A673 (cell line): Measurements from ENCODE around the gene IMPDH2. TPM values are rescaled to one million over a fixed set of nuclear protein-coding genes. Genes with fewer than 3 reads are reported as not detected.

ENCODE experiments used
- BruUV-seq: library from RNA; stranded (reverse); fragments of 400-500 nt; replicated peaks from 2 replicates; lab custom pipeline; 2021; lab: Mats Ljungman, UMichigan
- CTCF ChIA-PET: fragments of 300-600 bp; sonication (Branson Sonifier 250); formaldehyde crosslinking; loops from one replicate; lab custom pipeline; 2022; ENCODE audit warnings: antibody characterized with exemption; lab: Charles Lee
- POLR2A ChIA-PET: fragments of 300-600 bp; sonication (Branson Sonifier 250); formaldehyde crosslinking; loops from one replicate; lab custom pipeline; 2022; ENCODE audit warnings: antibody characterized with exemption; ENCODE audit not compliant: low non-redundant PET; lab: Charles Lee
- DNase-seq: peaks from one replicate; pipeline ENCODE4 v3.0.0-alpha.2; 2015; ENCODE audit warnings: low spot score
- H3K27ac ChIP-seq: fragments of 200-600 bp; sonication (generic); 2 replicates; pipeline ENCODE4 v1.5.1; 2016; ENCODE audit warnings: mixed run types, low read depth, mild to moderate bottlenecking, mixed read lengths, antibody characterized with exemption, low read length; ENCODE audit not compliant: poor library complexity, severe bottlenecking
- H3K27me3 ChIP-seq: fragments of 200-600 bp; sonication (generic); replicated peaks from 2 replicates; pipeline ENCODE4 v1.6.1; 2017; ENCODE audit warnings: mixed run types, low read depth, mild to moderate bottlenecking, mixed read lengths, antibody characterized with exemption, low read length; ENCODE audit not compliant: insufficient read depth, poor library complexity
- H3K36me3 ChIP-seq: fragments of 200-600 bp; sonication (generic); 2 replicates; pipeline ENCODE4 v1.6.1; 2016; ENCODE audit warnings: mixed run types, mild to moderate bottlenecking, mixed read lengths, antibody characterized with exemption, low read length; ENCODE audit not compliant: insufficient read depth, poor library complexity, severe bottlenecking
- H3K4me1 ChIP-seq: fragments of 200-600 bp; sonication (generic); 2 replicates; pipeline ENCODE4 v1.6.1; 2017; ENCODE audit warnings: mixed run types, mild to moderate bottlenecking, mixed read lengths, antibody characterized with exemption, low read length; ENCODE audit not compliant: insufficient read depth, poor library complexity, severe bottlenecking
- H3K4me3 ChIP-seq: fragments of 200-600 bp; sonication (generic); 2 replicates; pipeline ENCODE4 v1.5.1; 2016; ENCODE audit warnings: low read depth, mixed run types, mild to moderate bottlenecking, mixed read lengths, low read length; ENCODE audit not compliant: poor library complexity, severe bottlenecking
- H3K9me3 ChIP-seq: fragments of 200-600 bp; sonication (generic); 2 replicates; pipeline ENCODE4 v1.6.1; 2016; ENCODE audit warnings: mixed run types, low read depth, mild to moderate bottlenecking, mixed read lengths, antibody characterized with exemption, low read length; ENCODE audit not compliant: poor library complexity, severe bottlenecking
- EZH2 ChIP-seq: fragments of 200-600 bp; sonication (generic); IDR thresholded peaks from 2 replicates; pipeline ENCODE4 v1.6.1; 2017; ENCODE audit warnings: borderline replicate concordance, low read depth, mild to moderate bottlenecking, mixed read lengths, antibody characterized with exemption, low read length; ENCODE audit not compliant: poor library complexity, severe bottlenecking
- intact Hi-C: fragments of 100-400 bp; cut with micrococcal nuclease; formaldehyde crosslinking; loops from one replicate; pipeline ENCODE4 v1.10.0; 2022; ENCODE audit not compliant: unreplicated experiment
- total RNA-seq: library from RNA; stranded (reverse); gene quantifications from 2 replicates; pipeline ENCODE4 v1.2.3, GENCODE V29; 2021
- TF ChIP-seq, protein P1 (sequence below): fragments of 300-800, 200-600 bp; sonication (generic); conservative IDR thresholded peaks from 2 replicates; pipeline ENCODE4 v1.5.1; 2017; ENCODE audit warnings: low read depth, mild to moderate bottlenecking, antibody characterized with exemption, low read length, moderate library complexity, mixed read lengths

The IMPDH2 gene
- total RNA-seq, 1 experiment from 2014 or later, result 190 TPM

- POLR2A ChIA-PET, result no interaction called here
These were observed 15.2 kb downstream of the IMPDH2 start for GRCh38 chr3:49013738-49014660.

DNA sequence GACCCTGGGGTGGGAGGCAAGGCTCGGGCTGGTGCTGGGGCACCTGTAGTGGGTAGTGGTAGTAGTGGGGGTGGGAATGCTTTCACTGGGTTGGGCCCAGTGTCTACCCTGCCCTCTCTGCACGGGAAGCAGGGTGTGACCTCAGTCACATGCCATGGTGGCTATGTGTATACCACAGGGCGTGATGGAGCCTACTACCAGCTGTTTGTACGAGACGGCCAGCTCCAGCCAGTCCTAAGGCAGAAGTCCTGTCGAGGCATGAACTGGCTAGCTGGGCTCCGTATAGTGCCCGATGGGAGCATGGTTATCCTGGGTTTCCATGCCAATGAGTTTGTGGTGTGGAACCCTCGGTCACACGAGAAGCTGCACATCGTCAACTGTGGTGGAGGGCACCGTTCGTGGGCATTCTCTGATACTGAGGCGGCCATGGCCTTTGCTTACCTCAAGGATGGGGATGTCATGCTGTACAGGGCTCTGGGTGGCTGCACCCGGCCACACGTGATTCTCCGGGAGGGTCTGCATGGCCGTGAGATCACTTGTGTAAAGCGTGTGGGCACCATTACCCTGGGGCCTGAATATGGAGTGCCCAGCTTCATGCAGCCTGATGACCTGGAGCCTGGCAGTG lies 16.0 kb downstream of the IMPDH2 start:
- no peaks in the 10 kb centered on the region for H3K4me1 ChIP-seq
- TF ChIP-seq EZH2, result no peak
- ChIA-PET POLR2A (no interaction called here), CTCF (no interaction called here)
- H3K27ac ChIP-seq, result no peak overlapping the region
- DNase-seq, result no peak
- peaks cover 16% of the 10 kb centered on the region for H3K36me3 ChIP-seq
- no peak overlapping the region for H3K4me3 ChIP-seq
- intact Hi-C loops, result no loop called here
- no peaks in the 10 kb centered on the region for H3K9me3 ChIP-seq
- no TSS peak for BruUV-seq
- H3K27me3 ChIP-seq, result no peaks in the 10 kb centered on the region

More at GRCh38 chr3:49013738-49014660, 15.2 kb downstream of the IMPDH2 start:
- no peak for DNase-seq
- no TSS peak for BruUV-seq
- CTCF ChIA-PET, result no interaction called here
- Histone ChIP-seq H3K27me3 (no peaks in the 10 kb centered on the region), H3K36me3 (peaks cover 16% of the 10 kb centered on the region), H3K27ac (no peak overlapping the region), H3K4me1 (no peaks in the 10 kb centered on the region), H3K4me3 (no peak overlapping the region), H3K9me3 (no peaks in the 10 kb centered on the region)
- TF ChIP-seq, protein P1, sequence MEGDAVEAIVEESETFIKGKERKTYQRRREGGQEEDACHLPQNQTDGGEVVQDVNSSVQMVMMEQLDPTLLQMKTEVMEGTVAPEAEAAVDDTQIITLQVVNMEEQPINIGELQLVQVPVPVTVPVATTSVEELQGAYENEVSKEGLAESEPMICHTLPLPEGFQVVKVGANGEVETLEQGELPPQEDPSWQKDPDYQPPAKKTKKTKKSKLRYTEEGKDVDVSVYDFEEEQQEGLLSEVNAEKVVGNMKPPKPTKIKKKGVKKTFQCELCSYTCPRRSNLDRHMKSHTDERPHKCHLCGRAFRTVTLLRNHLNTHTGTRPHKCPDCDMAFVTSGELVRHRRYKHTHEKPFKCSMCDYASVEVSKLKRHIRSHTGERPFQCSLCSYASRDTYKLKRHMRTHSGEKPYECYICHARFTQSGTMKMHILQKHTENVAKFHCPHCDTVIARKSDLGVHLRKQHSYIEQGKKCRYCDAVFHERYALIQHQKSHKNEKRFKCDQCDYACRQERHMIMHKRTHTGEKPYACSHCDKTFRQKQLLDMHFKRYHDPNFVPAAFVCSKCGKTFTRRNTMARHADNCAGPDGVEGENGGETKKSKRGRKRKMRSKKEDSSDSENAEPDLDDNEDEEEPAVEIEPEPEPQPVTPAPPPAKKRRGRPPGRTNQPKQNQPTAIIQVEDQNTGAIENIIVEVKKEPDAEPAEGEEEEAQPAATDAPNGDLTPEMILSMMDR, result peak; percentile 40
- no peak for TF ChIP-seq EZH2
- intact Hi-C loops, result no loop called here

DNA sequence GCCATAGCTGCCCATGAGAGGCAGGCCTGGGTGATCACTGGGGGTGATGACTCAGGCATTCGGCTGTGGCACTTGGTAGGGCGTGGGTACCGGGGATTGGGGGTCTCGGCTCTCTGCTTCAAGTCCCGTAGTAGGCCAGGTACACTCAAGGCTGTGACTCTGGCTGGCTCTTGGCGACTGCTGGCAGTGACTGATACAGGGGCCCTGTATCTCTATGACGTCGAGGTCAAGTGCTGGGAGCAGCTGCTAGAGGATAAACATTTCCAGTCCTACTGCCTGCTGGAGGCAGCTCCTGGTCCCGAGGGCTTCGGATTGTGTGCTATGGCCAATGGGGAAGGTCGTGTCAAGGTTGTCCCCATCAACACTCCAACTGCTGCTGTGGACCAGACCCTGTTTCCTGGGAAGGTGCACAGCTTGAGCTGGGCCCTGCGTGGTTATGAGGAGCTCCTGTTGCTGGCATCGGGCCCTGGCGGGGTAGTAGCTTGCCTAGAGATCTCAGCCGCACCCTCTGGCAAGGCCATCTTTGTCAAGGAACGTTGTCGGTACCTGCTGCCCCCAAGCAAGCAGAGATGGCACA lies 16.7 kb downstream of the IMPDH2 start:
- no peaks in the 10 kb centered on the region for H3K27me3 ChIP-seq
- no peaks in the 10 kb centered on the region for H3K4me1 ChIP-seq
- peaks cover 16% of the 10 kb centered on the region for H3K36me3 ChIP-seq
- DNase-seq, result no peak
- H3K4me3 ChIP-seq, result no peak overlapping the region
- H3K9me3 ChIP-seq, result no peaks in the 10 kb centered on the region
- POLR2A ChIA-PET, result no interaction called here
- BruUV-seq, result no TSS peak
- intact Hi-C loops, result no loop called here
- no peak overlapping the region for H3K27ac ChIP-seq
- TF ChIP-seq EZH2, result no peak
- TF ChIP-seq, protein P1, result no peak
- CTCF ChIA-PET, result no interaction called here
